GM21367 (cell line): Measurements from ENCODE around the gene LPP.

Experiments used
- ATAC-seq: cut with Tn5 transposase; IDR thresholded peaks from one replicate; pipeline ENCODE4 v1.9.1; 2021; ENCODE audit not compliant: unreplicated experiment

LPP gene

DNA sequence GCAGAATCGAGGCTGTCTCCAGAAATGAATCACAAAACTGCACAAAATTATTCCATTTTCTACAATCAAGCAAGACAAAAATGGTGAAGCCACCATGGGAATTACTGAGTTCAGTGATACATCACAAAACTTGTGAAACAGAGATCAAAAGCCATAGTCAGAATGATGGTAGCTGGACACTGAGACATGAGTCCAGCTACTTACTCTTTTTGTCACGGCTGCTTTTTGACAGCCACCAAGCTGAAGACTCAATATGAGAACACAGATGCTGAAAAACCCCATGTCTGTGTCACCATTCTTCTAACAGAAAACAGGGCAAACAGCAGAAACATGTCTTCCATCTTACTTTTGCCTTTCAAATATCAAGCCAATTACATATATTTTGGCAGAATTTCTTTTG, 237.6 kb downstream of the LPP start:
- ATAC-seq: no peak

DNA sequence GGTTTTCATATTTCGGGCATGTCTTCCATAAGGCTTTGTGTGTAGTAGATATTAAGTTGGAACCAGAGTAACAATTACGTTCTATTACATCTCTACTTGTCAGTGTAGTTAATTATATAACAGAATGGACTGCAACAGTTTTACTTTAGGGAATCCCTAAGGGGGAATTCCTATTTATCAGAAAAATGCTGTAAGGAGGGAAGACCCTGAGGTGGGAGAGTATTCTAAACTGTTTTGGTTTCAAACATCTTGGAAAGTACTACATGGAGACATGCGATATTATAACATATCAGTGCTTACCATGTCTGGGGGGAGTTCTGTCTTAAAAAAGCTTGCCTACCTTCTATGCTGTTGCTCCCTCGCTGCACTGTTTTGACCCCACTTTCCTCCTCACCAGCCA, 238.1 kb downstream of the LPP start:
- no peak for ATAC-seq

GRCh38 chr3:188394623-188395022, 240.7 kb downstream of the LPP start:
- ATAC-seq: no peak

DNA sequence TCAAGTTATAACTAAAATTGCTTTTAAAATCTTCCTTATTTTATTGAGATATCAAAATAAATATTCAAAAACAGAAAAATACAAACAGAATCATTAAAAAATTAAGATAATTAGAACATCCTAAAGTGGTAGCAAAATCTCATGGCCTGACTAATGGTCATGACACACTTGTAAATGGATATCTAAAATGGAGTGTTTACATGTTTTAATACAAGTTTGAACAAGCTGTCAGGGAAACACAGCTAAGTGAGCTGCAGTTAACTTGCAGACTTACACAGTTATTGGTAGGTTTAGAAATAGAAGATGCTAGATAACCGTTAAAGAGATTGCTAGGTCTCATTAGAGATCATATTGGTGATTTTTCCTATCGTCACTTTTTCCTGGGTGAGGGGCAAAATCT, 242.3 kb downstream of the LPP start:
- ATAC-seq: no peak

- no peak for ATAC-seq
These were observed 242.9 kb downstream of the LPP start for GRCh38 chr3:188396900-188397299.

DNA sequence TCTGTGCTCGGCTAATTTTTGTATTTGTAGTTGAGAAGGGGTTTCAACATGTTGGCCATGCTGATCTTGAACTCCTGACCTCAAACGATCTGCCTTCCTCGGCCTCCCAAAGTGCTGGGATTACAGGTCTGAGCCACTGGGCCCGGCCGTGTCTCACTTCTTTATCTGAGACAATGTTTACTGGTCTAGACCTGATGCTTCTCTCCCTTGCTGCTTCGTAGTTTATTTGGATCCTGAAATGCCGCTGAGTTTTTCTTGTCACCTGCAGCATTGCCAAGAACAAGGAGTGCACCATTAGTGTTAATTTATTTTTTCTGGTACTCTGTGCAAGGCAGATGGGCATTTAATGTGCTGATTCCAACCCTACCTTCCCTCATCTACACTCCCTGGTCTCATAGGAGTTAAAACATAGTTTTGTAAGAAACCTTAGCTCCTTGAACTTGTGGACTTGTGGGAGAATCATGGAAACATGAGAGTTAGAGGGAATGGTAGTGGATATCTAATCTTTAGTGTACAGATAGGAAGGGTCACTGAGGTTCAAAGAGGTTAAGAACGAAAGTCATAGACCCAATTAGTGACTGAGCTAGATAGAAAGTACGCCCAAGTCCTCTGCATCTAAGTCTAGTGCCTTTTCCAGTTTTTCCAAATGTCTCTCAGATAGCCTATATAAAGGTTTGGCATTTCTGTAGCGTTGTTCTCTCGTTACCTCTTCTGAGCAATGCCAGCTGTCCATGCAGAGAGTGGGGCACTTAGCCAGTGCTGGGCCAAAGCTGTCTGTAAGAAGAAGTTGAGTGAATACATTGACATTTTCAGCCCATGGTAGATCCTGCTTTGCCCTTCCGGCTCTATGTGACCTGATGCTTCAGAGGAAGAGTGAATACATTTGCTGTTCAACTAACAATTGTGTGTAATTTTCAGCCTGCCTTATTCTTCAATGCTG, 244.1 kb downstream of the LPP start:
- ATAC-seq: no peak

DNA sequence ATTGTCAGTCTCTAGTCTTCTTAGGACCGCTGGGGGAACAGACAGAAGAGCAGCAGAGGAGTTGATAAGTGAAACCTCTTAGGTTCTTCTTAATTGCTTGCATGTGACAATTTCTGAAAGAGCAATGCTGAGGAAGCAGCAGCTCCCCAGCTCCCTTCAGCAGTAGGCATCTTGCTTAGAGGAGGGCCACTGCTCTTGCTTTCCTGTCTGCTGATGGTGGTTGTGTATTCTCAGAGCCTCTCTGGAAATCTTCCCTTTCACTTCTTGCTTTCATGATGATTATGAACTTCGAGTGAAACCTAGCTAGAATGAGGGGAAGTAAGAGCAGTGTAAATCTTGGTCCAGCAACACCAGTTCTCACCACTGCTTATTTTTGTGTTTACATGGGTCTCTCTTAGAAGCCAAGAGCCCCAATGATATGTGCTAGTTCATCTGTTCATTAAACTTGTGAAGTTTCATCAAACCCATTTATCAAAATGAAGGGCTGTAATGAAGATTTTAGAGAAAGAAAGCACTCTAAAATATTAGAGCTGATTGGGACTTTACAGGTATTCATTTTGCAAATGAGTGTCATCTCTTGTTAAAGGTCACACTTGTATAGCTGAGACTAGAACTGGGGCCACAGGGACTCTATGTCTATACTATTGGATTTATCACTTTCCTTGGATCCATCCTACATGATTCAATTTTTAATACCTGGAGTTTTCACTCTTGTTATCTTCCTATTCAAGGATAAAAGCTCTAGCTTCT, 246.7 kb downstream of the LPP start:
- peak; percentile 97 for ATAC-seq

DNA sequence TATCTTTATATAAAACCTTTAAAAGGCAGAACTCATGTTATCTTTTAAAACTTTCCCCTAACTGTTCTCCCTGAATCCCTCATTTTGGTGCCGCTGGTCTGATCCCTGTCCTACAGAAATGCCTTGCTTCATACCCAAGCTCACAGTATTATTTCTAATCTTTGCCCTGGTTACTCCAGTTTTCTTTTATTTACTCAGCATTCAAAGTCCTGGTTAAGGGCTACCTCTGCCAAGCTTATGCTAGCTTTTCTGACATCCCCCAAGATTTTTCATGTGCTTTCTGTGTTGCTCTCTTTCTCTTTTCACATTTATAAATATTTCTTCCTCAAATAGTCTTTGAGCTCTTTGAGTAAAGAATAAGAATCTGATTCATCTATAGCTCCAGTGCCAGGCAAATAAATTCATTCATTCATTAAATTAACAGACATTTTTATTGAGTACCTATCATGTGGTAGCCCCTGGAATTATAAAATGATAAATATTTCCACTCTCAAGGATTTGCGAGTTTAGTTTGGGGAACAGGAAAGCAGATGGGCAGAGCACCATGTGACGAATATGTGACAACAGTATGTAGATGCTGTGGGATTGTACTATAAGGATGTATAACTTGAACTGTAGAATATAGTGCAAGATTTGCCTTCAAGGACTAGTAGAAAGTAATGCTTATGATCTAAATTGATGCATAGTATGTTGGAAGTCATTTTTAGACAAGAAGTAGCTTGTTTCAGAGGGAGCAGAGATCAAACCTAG, 247.5 kb downstream of the LPP start:
- ATAC-seq: no peak

GRCh38 chr3:188402229-188402628, 248.3 kb downstream of the LPP start:
- ATAC-seq: no peak

- ATAC-seq: no peak
These were observed 249.4 kb downstream of the LPP start for GRCh38 chr3:188403404-188403803.

- no peak for ATAC-seq
These were observed 250.2 kb downstream of the LPP start for GRCh38 chr3:188404124-188404523.

DNA sequence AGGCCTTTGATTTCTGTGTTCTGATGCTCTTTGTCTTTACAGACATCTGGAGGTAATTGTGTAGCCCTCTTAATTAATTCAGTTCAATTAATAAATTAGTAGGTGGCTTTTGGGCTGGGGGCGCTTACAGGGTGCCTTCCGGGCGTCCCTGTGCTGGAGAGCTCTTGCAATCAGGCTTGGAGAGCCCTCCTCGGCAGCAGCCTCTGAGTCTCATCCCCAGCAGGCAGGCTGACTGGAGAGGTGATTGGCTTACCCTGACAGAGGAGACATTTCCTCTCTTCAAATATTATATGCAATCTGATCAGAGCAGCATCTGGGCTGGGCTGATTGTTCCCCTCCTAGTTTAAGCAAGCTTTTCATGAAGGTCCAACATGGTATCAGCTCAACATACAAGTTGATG, 250.7 kb downstream of the LPP start:
- no peak for ATAC-seq

DNA sequence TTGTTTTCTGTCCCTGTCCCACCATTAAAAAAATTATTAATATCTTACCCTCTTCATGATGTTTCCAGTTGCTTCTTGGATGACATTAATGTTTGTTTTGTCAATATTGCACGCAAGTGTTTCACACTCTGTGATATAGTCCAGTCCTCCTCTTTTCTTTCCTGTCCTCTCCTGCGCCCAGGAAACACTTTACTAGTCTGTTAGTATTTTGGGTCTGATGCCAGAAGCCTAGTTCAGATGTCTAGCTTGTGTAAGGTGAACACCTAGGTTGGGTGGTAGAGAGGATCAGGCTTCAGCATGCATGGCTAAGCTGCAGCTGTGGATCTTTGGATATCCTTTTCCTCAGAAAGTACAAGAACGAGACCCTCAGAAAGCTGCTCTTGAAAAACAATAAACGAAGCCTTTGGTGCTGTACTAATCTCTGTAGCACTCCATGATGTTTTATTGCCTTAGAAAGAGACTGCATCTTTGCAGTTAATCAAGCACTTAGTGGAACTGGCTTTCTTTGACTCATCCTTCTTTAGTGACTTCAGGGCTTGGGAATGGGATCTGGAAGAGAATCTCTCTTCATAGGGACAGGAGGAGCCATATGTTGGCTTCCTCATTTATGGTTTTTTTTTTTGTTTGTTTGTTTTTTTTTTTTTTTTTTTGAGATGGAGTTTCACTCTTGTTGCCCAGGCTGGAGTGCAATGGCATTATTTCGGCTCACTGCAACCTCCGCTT, 253.4 kb downstream of the LPP start:
- no peak for ATAC-seq

DNA sequence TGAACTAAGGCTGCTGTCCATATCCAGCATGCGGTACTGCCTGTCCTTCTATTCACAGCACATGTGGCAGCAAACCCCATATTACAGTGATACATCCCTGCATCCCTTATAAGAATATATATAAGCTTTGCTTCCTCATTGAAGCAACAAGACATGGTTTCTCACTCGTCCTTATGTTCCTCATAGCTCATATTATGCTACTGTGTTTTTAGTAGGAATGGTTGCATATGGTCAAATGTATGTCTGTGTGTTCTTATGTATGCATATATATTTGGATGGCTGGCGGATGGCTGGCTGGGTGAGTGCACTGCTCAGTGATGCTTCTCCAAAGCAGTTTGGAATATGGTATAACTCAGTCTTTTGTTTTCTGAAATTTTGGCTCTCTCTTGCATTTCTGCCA, 254.9 kb downstream of the LPP start:
- ATAC-seq: no peak

DNA sequence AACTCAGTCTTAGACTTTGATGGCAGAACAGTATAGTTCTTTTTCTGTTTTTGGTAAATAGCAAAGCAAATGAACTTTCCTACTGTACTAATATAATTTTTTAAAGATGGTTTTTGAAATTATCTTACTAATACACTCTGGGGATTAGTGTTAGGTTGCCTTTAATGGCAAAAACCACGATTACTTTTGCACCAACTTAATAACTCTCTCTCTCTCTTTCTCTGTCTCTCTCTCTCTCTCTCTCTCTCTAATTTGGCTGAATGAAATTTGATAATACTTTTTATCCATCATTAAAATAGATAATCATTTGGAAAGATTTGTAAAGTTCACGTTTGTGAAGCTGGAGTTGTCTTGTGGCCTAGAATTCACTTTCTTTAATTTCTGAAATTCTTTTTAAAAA, 257.8 kb downstream of the LPP start:
- no peak for ATAC-seq

DNA sequence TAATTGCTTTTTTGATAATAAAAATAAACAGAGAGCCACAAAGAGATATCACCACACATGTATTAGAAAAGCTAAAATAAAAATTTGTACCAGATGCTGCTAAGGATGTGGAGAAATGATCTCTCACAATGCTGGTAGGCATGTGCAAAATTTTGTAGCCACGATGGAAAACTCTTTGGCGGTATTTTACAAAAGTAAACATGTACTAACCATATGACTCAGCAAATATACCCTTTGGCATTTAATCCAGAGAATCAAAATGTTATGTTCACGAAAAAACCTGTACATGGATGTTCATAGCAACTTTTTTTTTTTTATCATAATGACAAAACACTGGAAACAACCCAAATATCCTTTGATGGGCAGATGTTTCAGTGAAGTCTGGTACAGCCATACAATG, 261.2 kb downstream of the LPP start:
- ATAC-seq: no peak

GRCh38 chr3:188416041-188416440, 262.1 kb downstream of the LPP start:
- ATAC-seq: no peak

- ATAC-seq: no peak
These were observed 263.3 kb downstream of the LPP start for GRCh38 chr3:188417271-188417696.

GRCh38 chr3:188417766-188418165, 263.8 kb downstream of the LPP start:
- no peak for ATAC-seq

DNA sequence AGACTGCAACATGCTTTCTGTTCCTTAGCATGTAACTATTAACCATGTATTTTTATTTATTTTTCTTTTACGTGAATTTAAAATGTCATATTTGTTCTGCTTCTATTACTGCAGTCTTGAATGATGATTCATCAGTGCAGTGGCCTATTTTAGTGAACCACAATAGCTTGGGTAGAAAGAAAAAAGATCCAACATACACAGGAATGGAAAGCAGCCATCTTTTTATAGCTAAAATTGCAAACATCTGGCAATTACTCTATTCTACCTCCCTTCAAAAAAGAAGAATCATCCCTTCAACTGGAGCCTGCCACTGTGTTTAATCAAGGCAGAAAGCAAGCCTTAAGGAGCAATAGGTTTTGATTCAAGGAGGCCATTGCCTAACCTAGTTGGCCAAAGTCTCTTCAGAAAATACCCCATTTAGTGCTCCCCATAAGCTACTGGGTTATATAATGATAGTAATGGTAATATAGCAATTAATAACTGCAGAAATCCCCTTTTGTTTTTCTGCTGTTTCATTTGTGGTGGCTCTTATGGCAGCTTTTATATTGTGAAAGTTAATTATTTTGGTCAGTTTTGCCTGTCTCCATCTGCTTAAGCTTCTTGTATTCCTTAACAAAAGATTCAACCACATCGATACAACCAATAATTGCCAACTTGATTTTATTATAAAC, 267.3 kb downstream of the LPP start:
- ATAC-seq: peak; percentile 10
